Neural cell (in vitro differentiated cells): ENCODE data around the gene SLX4IP. TPM values are rescaled to one million over a fixed set of nuclear protein-coding genes. Genes with fewer than 3 reads are reported as not detected.

Experiments used
- H2AFZ ChIP-seq: fragments of 200-600, 300-800 bp; sonication (generic), shearing (Covaris generic); 2 replicates; pipeline ENCODE4 v1.6.0; 2014; ENCODE audit warnings: low read depth, mild to moderate bottlenecking, antibody characterized with exemption, low read length, moderate library complexity
- H3F3A ChIP-seq: fragments of 200-600 bp; shearing (Covaris generic); 2 replicates; pipeline ENCODE4 v1.6.1; 2016; ENCODE audit warnings: mild to moderate bottlenecking, moderate library complexity, mixed read lengths, antibody characterized with exemption, low read length; ENCODE audit not compliant: insufficient read depth, poor library complexity, severe bottlenecking
- H3K27ac ChIP-seq: fragments of 200-600, 300-800 bp; sonication (generic), shearing (Covaris generic); 2 replicates; pipeline ENCODE4 v1.5.1; 2014; ENCODE audit warnings: mild to moderate bottlenecking, low read length, moderate library complexity
- H3K27me3 ChIP-seq: fragments of 300-800, 200-600 bp; sonication (generic), shearing (Covaris generic); 2 replicates; pipeline ENCODE4 v1.6.0; 2014; ENCODE audit warnings: mild to moderate bottlenecking, low read depth, low read length, moderate library complexity; ENCODE audit not compliant: insufficient read depth
- H3K36me3 ChIP-seq: fragments of 300-800, 200-600 bp; sonication (generic), shearing (Covaris generic); 2 replicates; pipeline ENCODE4 v1.5.1; 2014; ENCODE audit warnings: mild to moderate bottlenecking, antibody characterized with exemption, low read length, moderate library complexity; ENCODE audit not compliant: insufficient read depth
- H3K4me2 ChIP-seq: fragments of 300-800, 200-600 bp; sonication (generic), shearing (Covaris generic); 2 replicates; pipeline ENCODE4 v1.6.0; 2014; ENCODE audit warnings: mild to moderate bottlenecking, low read length
- H3K4me3 ChIP-seq: fragments of 300-800, 200-600 bp; sonication (generic), shearing (Covaris generic); 2 replicates; pipeline ENCODE4 v1.5.1; 2014; ENCODE audit warnings: mild to moderate bottlenecking, low read length, moderate library complexity
- H3K79me2 ChIP-seq: fragments of 200-600 bp; shearing (Covaris generic); replicated peaks from 2 replicates; pipeline ENCODE4 v1.6.0; 2014; ENCODE audit warnings: mild to moderate bottlenecking, low read length, moderate library complexity; ENCODE audit not compliant: insufficient read depth
- H3K9ac ChIP-seq: fragments of 300-800, 200-600 bp; sonication (generic), shearing (Covaris generic); 2 replicates; pipeline ENCODE4 v1.6.1; 2016; ENCODE audit warnings: mild to moderate bottlenecking, low read length, mixed read lengths
- H3K9me2 ChIP-seq: fragments of 200-600 bp; shearing (Covaris generic); 2 replicates; pipeline ENCODE4 v1.6.1; 2016; ENCODE audit warnings: mild to moderate bottlenecking, low read length, mixed read lengths; ENCODE audit not compliant: insufficient read depth
- H3K9me3 ChIP-seq: fragments of 200-600, 300-800 bp; sonication (generic), shearing (Covaris generic); 2 replicates; pipeline ENCODE4 v1.6.1; 2016; ENCODE audit warnings: mild to moderate bottlenecking, mixed run types, low read length, moderate library complexity, mixed read lengths
- H4K20me1 ChIP-seq: fragments of 200-600 bp; shearing (Covaris generic); 2 replicates; pipeline ENCODE4 v1.6.1; 2016; ENCODE audit warnings: mild to moderate bottlenecking, mixed run types; ENCODE audit not compliant: insufficient read depth
- CTCF ChIP-seq: fragments of 450-650 bp; IDR thresholded peaks from 2 replicates; pipeline ENCODE4 v1.5.1; 2014; ENCODE audit warnings: antibody characterized with exemption, mild to moderate bottlenecking, moderate library complexity; ENCODE audit not compliant: poor library complexity, severe bottlenecking
- EP300 ChIP-seq: fragments of 450-650 bp; conservative IDR thresholded peaks from 2 replicates; pipeline ENCODE4 v1.6.1; 2014; ENCODE audit warnings: antibody characterized with exemption, mild to moderate bottlenecking, moderate library complexity; ENCODE audit not compliant: poor library complexity, severe bottlenecking
- EZH2 ChIP-seq: fragments of 200-600, 300-800 bp; shearing (Covaris generic), sonication (generic); IDR thresholded peaks from 2 replicates; pipeline ENCODE4 v1.6.1; 2014; ENCODE audit warnings: antibody characterized with exemption, low read length, borderline replicate concordance, mild to moderate bottlenecking; ENCODE audit not compliant: insufficient read depth, poor library complexity, severe bottlenecking
- MXI1 ChIP-seq: fragments of 450-650 bp; conservative IDR thresholded peaks from 2 replicates; pipeline ENCODE4 v1.6.1; 2014; ENCODE audit warnings: antibody characterized with exemption, mild to moderate bottlenecking; ENCODE audit not compliant: poor library complexity, severe bottlenecking
- POLR2AphosphoS5 ChIP-seq: IDR thresholded peaks from 2 replicates; pipeline ENCODE4 v1.6.1; 2012
- RAD21 ChIP-seq: fragments of 450-650 bp; conservative IDR thresholded peaks from 2 replicates; pipeline ENCODE4 v1.6.1; 2014; ENCODE audit warnings: antibody characterized with exemption, mild to moderate bottlenecking, moderate library complexity
- SMC3 ChIP-seq: fragments of 450-650 bp; conservative IDR thresholded peaks from 2 replicates; pipeline ENCODE4 v1.6.1; 2014; ENCODE audit warnings: antibody characterized with exemption, mild to moderate bottlenecking, moderate library complexity; ENCODE audit not compliant: poor library complexity
- TAF1 ChIP-seq: IDR thresholded peaks from 2 replicates; pipeline ENCODE4 v1.6.1; 2012; ENCODE audit warnings: low read depth
- polyA plus RNA-seq: library from polyadenylated mRNA; depleted of rRNA; stranded (reverse); fragments of >200 nt; gene quantifications from 2 replicates; pipeline ENCODE4 v1.2.3, GENCODE V29; 2014
- TF ChIP-seq, protein P1 (sequence below): IDR thresholded peaks from 2 replicates; pipeline ENCODE4 v1.6.1; 2012; ENCODE audit warnings: borderline replicate concordance

SLX4IP gene
- polyA plus RNA-seq, 1 donor from 2014 or later = 6.4 TPM

GRCh38 chr20:10674684-10675449 lies 239.8 kb downstream of the SLX4IP start:
- Histone ChIP-seq H3K27me3 (peaks cover 38% of the 10 kb centered on the region), H4K20me1 (no peaks in the 10 kb centered on the region), H3K27ac (no peak overlapping the region), H3F3A (no peaks in the 10 kb centered on the region), H3K9ac (peak overlapping the region; percentile 61), H3K9me2 (no peaks in the 10 kb centered on the region), H3K4me3 (peak overlapping the region; percentile 86), H3K79me2 (peaks cover 13% of the 10 kb centered on the region), H3K36me3 (no peaks in the 10 kb centered on the region), H3K9me3 (no peaks in the 10 kb centered on the region), H3K4me2 (no peak overlapping the region), H2AFZ (no peak overlapping the region)
- TF ChIP-seq MXI1 (no peak), CTCF (peak; percentile 56), RAD21 (peak; percentile 34)

- Histone ChIP-seq H2AFZ (no peak overlapping the region), H3K4me3 (no peak overlapping the region), H3F3A (no peaks in the 10 kb centered on the region), H3K27ac (no peak overlapping the region), H3K79me2 (peaks cover 8% of the 10 kb centered on the region), H3K36me3 (no peaks in the 10 kb centered on the region), H4K20me1 (no peaks in the 10 kb centered on the region), H3K27me3 (peaks cover 38% of the 10 kb centered on the region), H3K9me3 (no peaks in the 10 kb centered on the region), H3K9ac (no peak overlapping the region), H3K9me2 (no peaks in the 10 kb centered on the region), H3K4me2 (no peak overlapping the region)
- TF ChIP-seq MXI1 = no peak
- no peak for TF ChIP-seq CTCF
- no peak for TF ChIP-seq POLR2AphosphoS5
- no peak for TF ChIP-seq EZH2
- TF ChIP-seq, protein P1, sequence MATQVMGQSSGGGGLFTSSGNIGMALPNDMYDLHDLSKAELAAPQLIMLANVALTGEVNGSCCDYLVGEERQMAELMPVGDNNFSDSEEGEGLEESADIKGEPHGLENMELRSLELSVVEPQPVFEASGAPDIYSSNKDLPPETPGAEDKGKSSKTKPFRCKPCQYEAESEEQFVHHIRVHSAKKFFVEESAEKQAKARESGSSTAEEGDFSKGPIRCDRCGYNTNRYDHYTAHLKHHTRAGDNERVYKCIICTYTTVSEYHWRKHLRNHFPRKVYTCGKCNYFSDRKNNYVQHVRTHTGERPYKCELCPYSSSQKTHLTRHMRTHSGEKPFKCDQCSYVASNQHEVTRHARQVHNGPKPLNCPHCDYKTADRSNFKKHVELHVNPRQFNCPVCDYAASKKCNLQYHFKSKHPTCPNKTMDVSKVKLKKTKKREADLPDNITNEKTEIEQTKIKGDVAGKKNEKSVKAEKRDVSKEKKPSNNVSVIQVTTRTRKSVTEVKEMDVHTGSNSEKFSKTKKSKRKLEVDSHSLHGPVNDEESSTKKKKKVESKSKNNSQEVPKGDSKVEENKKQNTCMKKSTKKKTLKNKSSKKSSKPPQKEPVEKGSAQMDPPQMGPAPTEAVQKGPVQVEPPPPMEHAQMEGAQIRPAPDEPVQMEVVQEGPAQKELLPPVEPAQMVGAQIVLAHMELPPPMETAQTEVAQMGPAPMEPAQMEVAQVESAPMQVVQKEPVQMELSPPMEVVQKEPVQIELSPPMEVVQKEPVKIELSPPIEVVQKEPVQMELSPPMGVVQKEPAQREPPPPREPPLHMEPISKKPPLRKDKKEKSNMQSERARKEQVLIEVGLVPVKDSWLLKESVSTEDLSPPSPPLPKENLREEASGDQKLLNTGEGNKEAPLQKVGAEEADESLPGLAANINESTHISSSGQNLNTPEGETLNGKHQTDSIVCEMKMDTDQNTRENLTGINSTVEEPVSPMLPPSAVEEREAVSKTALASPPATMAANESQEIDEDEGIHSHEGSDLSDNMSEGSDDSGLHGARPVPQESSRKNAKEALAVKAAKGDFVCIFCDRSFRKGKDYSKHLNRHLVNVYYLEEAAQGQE = no peak
- TF ChIP-seq TAF1 = no peak
- TF ChIP-seq RAD21 = no peak
- no peak for TF ChIP-seq SMC3
- no peak for TF ChIP-seq EP300
Observed at GRCh38 chr20:10675450-10675848, 240.3 kb downstream of the SLX4IP start.
